ENCODE data around the gene ITPRID2.
A peak's percentile ranks its signal among the peaks of the same experiment; 100 is the strongest.
"Not testable (repeated sequence)": the region's sequence is repeated elsewhere in the genome, so short reads cannot be mapped to it uniquely, and the experiment has no call there.

The ITPRID2 gene

GRCh38 chr2:181952404-181953226 lies 61.1 kb downstream of the ITPRID2 start:
- no peaks in the 10 kb centered on the region for H3K9me3 ChIP-seq (ENCODE audit: insufficient read depth, low read length)
- TF ChIP-seq EZH2phosphoT487 (IDR thresholded peaks at IDR 0.05; ENCODE audit: low read depth) (no peak), CTCF (IDR thresholded peaks at IDR 0.05; ENCODE audit: low read depth, low read length) (no peak)
- peaks cover 12% of the 10 kb centered on the region for H3K4me1 ChIP-seq (ENCODE audit: low read length)
- no peaks in the 10 kb centered on the region for H3K79me2 ChIP-seq (ENCODE audit: low read length)
- no peaks in the 10 kb centered on the region for H4K20me1 ChIP-seq (ENCODE audit: insufficient read depth, low read length)
- H3K4me3 ChIP-seq (ENCODE audit: low read length) = no peak overlapping the region
- no peak overlapping the region for H2AFZ ChIP-seq (ENCODE audit: low read depth, low read length)
- no peak overlapping the region for H3K9ac ChIP-seq (ENCODE audit: low read length)
- H3K36me3 ChIP-seq (replicated peaks; ENCODE audit: low read depth, low read length) = no peaks in the 10 kb centered on the region
- H3K27me3 ChIP-seq (ENCODE audit: low read depth, low read length) = no peaks in the 10 kb centered on the region
- no peak overlapping the region for H3K4me2 ChIP-seq (ENCODE audit: low read length)
- H3K27ac ChIP-seq (ENCODE audit: low read length) = no peak overlapping the region

GRCh38 chr2:181953881-181954537 lies 62.5 kb downstream of the ITPRID2 start:
- Histone ChIP-seq H4K20me1 (ENCODE audit: insufficient read depth, low read length) (no peaks in the 10 kb centered on the region), H3K4me1 (ENCODE audit: low read length) (peaks cover 20% of the 10 kb centered on the region), H2AFZ (ENCODE audit: low read depth, low read length) (peak overlapping the region; percentile 88), H3K9ac (ENCODE audit: low read length) (peak overlapping the region; percentile 54), H3K36me3 (replicated peaks; ENCODE audit: low read depth, low read length) (no peaks in the 10 kb centered on the region), H3K27me3 (ENCODE audit: low read depth, low read length) (0 out of 2 replicates have a peak, but pooled peaks cover 2% of the 10 kb centered on the region), H3K4me3 (ENCODE audit: low read length) (peak overlapping the region; percentile 78), H3K79me2 (ENCODE audit: low read length) (no peaks in the 10 kb centered on the region), H3K27ac (ENCODE audit: low read length) (no peak overlapping the region), H3K4me2 (ENCODE audit: low read length) (peak overlapping the region; percentile 77), H3K9me3 (ENCODE audit: insufficient read depth, low read length) (no peaks in the 10 kb centered on the region)
- peak; percentile 76 for TF ChIP-seq CTCF (IDR thresholded peaks at IDR 0.05; ENCODE audit: low read depth, low read length)
- no peak for TF ChIP-seq EZH2phosphoT487 (IDR thresholded peaks at IDR 0.05; ENCODE audit: low read depth)

GRCh38 chr2:181954538-181954883 lies 63.0 kb downstream of the ITPRID2 start:
- Histone ChIP-seq H4K20me1 (ENCODE audit: insufficient read depth, low read length) (no peaks in the 10 kb centered on the region), H3K27me3 (ENCODE audit: low read depth, low read length) (0 out of 2 replicates have a peak, but pooled peaks cover 2% of the 10 kb centered on the region), H3K36me3 (replicated peaks; ENCODE audit: low read depth, low read length) (no peaks in the 10 kb centered on the region), H3K79me2 (ENCODE audit: low read length) (no peaks in the 10 kb centered on the region), H3K27ac (ENCODE audit: low read length) (no peak overlapping the region), H2AFZ (ENCODE audit: low read depth, low read length) (peak overlapping the region; percentile 88), H3K9ac (ENCODE audit: low read length) (peak overlapping the region; percentile 54), H3K4me3 (ENCODE audit: low read length) (peak overlapping the region; percentile 78), H3K9me3 (ENCODE audit: insufficient read depth, low read length) (no peaks in the 10 kb centered on the region), H3K4me1 (ENCODE audit: low read length) (peaks cover 22% of the 10 kb centered on the region), H3K4me2 (ENCODE audit: low read length) (peak overlapping the region; percentile 77)
- TF ChIP-seq EZH2phosphoT487 (IDR thresholded peaks at IDR 0.05; ENCODE audit: low read depth) = no peak
- TF ChIP-seq CTCF (IDR thresholded peaks at IDR 0.05; ENCODE audit: low read depth, low read length) = no peak

- peak overlapping the region; percentile 77 for H3K4me2 ChIP-seq (ENCODE audit: low read length)
- peak overlapping the region; percentile 78; the same call in 1 of the 2 replicates for H3K4me3 ChIP-seq (ENCODE audit: low read length)
- H3K36me3 ChIP-seq (replicated peaks; ENCODE audit: low read depth, low read length) = no peaks in the 10 kb centered on the region
- H3K27me3 ChIP-seq (ENCODE audit: low read depth, low read length) = 0 out of 2 replicates have a peak, but pooled peaks cover 2% of the 10 kb centered on the region
- no peaks in the 10 kb centered on the region for H3K9me3 ChIP-seq (ENCODE audit: insufficient read depth, low read length)
- no peak overlapping the region for H3K27ac ChIP-seq (ENCODE audit: low read length)
- no peaks in the 10 kb centered on the region for H4K20me1 ChIP-seq (ENCODE audit: insufficient read depth, low read length)
- no peak for TF ChIP-seq CTCF (IDR thresholded peaks at IDR 0.05; ENCODE audit: low read depth, low read length)
- no peak for TF ChIP-seq EZH2phosphoT487 (IDR thresholded peaks at IDR 0.05; ENCODE audit: low read depth)
- no peak overlapping the region for H2AFZ ChIP-seq (ENCODE audit: low read depth, low read length)
- no peaks in the 10 kb centered on the region for H3K79me2 ChIP-seq (ENCODE audit: low read length)
- peak overlapping the region; percentile 54; the same call in 1 of the 2 replicates for H3K9ac ChIP-seq (ENCODE audit: low read length)
- H3K4me1 ChIP-seq (ENCODE audit: low read length) = peaks cover 24% of the 10 kb centered on the region
Measured at GRCh38 chr2:181955010-181955409, 63.5 kb downstream of the ITPRID2 start.

GRCh38 chr2:181955866-181956265 lies 64.3 kb downstream of the ITPRID2 start:
- H3K27me3 ChIP-seq (ENCODE audit: low read depth, low read length); H3K36me3 ChIP-seq (replicated peaks; ENCODE audit: low read depth, low read length); H4K20me1 ChIP-seq (ENCODE audit: insufficient read depth, low read length); H3K27ac ChIP-seq (ENCODE audit: low read length); H3K79me2 ChIP-seq (ENCODE audit: low read length); H2AFZ ChIP-seq (ENCODE audit: low read depth, low read length); H3K4me2 ChIP-seq (ENCODE audit: low read length); H3K9me3 ChIP-seq (ENCODE audit: insufficient read depth, low read length); H3K9ac ChIP-seq (ENCODE audit: low read length); H3K4me3 ChIP-seq (ENCODE audit: low read length): not testable (repeated sequence)
- peaks cover 24% of the 10 kb centered on the region for H3K4me1 ChIP-seq (ENCODE audit: low read length)
